ENCODE data around the gene NKX1-1.
"Not testable (repeated sequence)": the region's sequence is repeated elsewhere in the genome, so short reads cannot be mapped to it uniquely, and the experiment has no call there.

NKX1-1 gene

GRCh38 chr4:1403591-1404572, 2.4 kb downstream of the NKX1-1 start:
- no peak for FAIRE-seq

DNA sequence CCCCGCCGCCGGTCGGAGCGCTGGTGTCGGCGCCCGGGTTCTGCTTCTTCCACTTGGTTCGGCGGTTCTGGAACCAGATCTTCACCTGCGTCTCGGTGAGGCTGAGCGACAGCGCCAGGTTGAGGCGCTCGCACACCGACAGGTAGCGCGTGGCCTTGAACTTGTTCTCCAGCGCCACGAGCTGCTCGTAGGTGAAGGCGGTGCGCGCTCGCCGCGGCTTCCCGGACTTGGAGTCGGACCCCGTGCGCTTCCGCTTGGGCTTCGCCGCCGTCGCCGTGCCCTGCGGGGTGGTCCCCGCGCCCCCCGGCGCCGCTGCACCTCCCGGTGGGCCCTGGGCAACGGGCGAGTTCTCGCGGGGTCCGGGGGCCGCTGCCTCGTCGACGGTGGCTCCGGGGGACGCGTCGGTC, 3.1 kb downstream of the NKX1-1 start:
- FAIRE-seq = no peak

DNA sequence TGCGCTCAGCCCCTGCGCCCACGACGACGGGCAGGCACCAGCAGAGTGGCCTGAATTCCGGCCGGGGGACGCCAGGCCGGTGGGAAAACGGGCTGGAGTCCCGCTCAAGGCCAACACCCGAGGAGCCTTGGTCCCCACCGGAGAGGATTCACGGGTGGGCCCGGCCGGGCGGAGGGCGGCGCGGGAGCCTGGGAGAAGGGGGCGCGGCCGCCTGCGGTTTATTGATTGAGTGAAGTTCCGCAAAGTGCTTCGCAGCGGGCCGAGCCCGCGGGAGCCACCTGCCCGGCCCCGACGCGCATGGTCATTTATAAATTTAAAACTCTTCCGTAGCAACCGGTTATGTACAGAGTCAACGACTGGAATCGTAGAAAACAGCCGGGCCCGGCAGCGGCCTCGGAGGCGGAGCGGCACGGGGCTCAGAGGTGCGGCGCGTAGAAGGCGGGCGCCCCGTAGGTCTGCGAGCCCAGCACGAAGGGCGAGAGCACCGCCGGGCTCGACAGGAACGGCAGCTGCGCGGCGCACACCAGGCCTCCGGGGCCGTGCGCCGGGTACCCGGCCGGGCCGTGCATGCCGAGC, 3.6 kb downstream of the NKX1-1 start:
- FAIRE-seq = no peak

DNA sequence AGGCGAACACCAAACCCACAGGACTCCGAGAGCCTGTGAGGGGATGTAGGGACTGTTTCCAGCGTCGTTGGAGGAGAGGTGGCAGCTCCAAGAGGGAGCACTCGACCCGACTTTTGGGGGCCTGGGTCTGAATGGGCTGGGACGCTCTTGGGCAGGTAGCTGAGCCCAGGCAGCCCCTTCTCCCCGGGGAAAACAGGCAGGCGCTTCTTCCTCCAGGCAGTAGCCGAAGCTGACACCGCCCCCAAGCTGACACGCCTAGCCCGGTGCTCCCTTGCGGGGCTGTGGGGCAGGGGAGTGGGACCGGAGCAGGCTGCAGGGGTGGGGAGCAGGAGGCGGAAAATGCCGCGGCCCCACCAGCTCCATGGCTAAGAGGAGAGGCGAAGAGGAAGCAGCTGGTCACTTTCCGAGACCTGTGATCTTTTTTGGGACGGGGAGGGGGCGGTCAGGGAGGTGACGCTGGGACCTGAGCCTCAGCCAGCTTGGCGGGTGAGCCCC, 4.2 kb downstream of the NKX1-1 start:
- FAIRE-seq = no peak

GRCh38 chr4:1401409-1402020, 4.7 kb downstream of the NKX1-1 start:
- FAIRE-seq = no peak

DNA sequence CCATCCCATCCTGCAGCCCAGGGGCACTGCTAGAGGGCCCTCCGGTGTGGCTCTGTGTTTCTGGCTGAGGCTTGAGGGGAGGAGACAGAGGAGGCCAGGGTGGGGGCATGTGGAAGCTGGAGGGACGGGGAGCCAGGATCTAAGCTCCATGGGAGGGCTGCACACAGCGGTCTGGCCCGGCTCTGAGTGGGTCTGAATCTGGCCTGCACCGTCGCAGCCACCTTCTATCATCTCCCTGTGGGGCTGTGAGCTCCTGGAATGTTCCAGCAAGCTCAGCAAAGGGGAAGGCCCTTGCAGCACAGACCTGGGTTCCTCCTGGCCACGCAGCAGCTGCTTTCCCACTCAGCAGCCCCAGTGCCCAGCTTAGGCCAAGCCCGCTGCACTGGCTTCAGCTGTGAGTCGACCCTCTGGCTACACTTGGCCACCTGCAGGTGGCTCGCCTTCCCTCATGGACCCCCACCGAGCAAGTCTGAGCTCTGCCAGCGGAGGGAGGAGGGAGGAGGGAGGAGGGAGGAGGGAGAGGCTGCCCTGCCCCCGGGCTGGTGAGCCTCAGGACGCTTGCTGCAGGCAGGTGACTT, 5.3 kb downstream of the NKX1-1 start:
- FAIRE-seq = no peak

DNA sequence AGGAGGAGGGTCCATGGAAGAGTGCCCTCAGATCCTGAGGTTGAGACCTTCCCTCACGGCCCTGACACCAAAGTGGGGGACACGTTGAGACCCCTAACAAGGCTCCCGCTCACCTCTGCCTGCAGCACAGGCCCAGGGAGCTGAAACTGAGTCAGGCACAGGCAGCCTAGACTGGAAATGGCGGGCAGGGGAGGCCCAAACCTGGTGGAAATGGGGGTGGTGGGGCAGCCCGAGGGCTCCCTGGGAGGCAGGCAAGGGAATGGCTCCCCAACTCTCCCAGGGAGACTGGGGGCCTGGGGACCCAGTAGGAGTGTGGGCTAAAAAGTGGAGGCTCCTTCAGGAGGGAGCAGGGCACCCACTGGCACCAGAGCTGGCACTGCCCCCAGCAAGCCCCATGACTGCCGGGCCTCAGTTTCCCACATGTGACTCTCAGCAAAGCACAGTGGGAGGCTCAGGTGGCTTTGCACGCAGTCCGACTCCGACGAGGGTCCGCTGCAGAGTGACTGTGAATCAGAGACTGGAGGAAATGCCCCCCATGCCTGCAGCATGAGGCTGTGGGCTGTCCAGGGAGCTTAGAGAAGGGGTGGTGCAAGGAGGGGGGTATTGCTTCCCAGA, 5.9 kb downstream of the NKX1-1 start:
- FAIRE-seq = no peak

- no peak for FAIRE-seq
Observed at GRCh38 chr4:1399508-1400190, 6.6 kb downstream of the NKX1-1 start.

GRCh38 chr4:1398681-1399507, 7.3 kb downstream of the NKX1-1 start:
- FAIRE-seq = no peak

DNA sequence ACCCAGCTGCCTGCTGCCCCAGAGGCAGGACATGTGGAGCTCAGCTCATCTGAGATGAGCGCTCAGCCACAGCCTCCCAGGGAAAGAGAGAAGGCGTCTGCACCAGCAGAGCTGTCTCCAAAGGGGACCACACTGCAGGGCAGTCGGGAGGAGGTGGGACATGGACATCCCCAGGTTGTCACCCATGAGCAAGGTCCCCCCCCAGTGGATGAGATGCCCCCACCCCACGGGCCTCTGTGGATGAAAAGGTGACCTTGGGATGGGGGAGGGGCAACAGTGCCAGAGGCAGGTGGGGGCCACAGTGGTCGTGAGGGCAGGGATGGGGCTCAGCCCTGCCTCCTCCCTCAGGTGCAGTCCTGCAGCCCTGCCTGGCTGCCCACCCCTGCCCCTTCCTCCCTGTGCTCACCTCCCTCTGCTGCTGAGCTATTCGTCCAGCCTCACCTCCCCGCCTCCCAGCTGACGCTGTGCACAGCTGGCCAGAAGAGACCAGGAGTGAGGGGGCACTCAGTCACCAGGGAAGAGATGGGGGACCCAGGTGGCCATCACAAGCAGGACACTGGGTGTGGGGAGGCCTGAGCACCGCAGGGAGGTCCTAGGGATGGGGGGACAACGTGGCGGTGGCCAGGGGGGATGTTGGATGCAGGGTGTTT, 9.3 kb downstream of the NKX1-1 start:
- FAIRE-seq = no peak

- FAIRE-seq = no peak
Observed at GRCh38 chr4:1395941-1396805, 10.1 kb downstream of the NKX1-1 start.

DNA sequence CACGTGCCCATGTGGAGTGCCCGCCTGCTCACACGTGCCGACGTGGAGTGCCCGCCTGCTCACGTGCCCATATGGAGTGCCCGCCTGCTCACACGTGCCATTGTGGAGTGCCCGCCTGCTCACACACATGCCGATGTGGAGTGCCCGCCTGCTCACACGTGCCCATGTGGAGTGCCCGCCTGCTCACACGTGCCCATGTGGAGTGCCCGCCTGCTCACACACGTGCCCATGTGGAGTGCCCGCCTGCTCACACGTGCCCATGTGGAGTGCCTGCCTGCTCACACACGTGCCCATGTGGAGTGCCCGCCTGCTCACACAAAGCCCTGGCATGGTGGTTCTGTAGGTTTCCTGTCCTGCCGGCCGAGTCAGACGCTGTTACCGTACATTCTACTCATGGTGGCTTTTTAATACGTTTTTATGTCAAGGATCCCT, 10.8 kb downstream of the NKX1-1 start:
- not testable (repeated sequence) for FAIRE-seq

DNA sequence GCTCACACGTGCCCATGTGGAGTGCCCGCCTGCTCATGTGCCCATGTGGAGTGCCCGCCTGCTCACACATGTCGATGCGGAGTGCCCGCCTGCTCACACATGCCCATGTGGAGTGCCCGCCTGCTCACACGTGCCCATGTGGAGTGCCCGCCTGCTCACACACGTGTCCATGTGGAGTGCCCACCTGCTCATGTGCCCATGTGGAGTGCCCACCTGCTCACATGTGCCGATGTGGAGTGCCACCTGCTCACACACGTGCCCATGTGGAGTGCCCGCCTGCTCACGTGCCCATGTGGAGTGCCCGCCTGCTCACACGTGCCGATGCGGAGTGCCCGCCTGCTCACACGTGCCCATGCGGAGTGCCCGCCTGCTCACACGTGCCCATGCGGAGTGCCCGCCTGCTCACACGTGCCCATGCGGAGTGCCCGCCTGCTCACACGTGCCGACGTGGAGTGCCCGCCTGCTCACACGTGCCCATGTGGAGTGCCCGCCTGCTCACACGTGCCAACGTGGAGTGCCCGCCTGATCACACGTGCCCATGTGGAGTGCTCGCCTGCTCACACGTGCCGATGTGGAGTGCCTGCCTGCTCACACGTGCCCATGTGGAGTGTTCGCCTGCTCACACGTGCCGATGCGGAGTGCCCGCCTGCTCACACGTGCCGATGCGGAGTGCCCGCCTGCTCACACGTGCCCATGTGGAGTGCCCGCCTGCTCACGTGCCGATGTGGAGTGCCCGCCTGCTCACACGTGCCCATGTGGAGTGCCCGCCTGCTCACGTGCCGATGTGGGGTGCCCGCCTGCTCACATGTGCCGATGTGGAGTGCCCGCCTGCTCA, 11.5 kb downstream of the NKX1-1 start:
- FAIRE-seq = not testable (repeated sequence)

DNA sequence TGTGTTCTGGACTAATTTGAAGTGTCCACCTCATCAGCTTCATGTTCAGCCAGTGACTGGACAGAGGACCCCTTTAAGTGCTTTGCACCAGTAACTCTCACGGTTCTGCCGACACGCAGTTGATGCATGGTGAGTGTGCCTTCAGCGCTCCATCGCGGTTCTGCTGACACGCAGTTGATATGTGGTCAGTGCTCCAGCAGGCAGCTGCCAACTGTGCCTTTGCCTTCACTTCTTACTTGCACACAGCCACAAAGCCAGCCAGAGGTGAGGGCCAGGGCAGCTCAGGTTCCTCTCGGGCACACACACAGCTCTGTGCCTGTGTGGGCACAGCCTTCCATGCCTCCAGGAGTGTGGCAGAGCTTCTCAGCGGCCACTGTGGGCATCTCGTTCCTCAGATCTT, 12.4 kb downstream of the NKX1-1 start:
- no peak for FAIRE-seq

DNA sequence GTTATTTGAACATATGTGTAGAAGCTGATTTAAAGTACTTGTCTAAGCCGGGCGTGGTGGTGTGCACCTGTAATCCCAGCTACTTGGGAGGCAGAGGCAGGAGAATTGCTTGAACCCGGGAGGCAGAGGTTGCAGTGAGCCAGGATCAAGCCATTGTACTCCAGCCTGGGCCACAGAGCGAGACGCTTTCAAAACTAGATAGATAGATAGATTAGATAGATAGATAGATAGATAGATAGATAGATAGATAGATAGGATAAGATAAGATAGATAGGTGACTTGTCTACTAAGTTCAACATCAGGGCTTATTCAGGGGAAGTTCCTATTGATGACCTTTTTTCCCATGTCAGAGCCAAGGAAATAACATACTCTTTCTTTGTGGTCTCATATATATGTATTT, 12.9 kb downstream of the NKX1-1 start:
- FAIRE-seq = not testable (repeated sequence)

GRCh38 chr4:1385373-1386340, 20.6 kb downstream of the NKX1-1 start:
- no peak for FAIRE-seq

GRCh38 chr4:1384675-1385372, 21.4 kb downstream of the NKX1-1 start:
- no peak for FAIRE-seq
